GM12892 (cell line): ENCODE data around the gene TAF6.

Experiments used
- DNase-seq: peaks from one replicate; pipeline ENCODE4 v3.0.0; 2011; ENCODE audit not compliant: insufficient read length
- FAIRE-seq: peaks from 2 replicates; lab custom pipeline; 2011; peaks lifted over from hg19 to GRCh38; lab: Jason Lieb, UNC
- POLR2A ChIP-seq: IDR thresholded peaks from 2 replicates; pipeline ENCODE4 v1.6.1; 2011; ENCODE audit warnings: low read depth, low read length, control low read depth
- POLR2AphosphoS5 ChIP-seq: IDR thresholded peaks from 2 replicates; pipeline ENCODE4 v1.6.1; 2011; ENCODE audit warnings: low read depth, low read length, control low read depth
- TAF1 ChIP-seq: IDR thresholded peaks from 2 replicates; pipeline ENCODE4 v1.6.1; 2011; ENCODE audit warnings: low read depth, mild to moderate bottlenecking, control low read depth, low read length, borderline replicate concordance

The TAF6 gene

DNA sequence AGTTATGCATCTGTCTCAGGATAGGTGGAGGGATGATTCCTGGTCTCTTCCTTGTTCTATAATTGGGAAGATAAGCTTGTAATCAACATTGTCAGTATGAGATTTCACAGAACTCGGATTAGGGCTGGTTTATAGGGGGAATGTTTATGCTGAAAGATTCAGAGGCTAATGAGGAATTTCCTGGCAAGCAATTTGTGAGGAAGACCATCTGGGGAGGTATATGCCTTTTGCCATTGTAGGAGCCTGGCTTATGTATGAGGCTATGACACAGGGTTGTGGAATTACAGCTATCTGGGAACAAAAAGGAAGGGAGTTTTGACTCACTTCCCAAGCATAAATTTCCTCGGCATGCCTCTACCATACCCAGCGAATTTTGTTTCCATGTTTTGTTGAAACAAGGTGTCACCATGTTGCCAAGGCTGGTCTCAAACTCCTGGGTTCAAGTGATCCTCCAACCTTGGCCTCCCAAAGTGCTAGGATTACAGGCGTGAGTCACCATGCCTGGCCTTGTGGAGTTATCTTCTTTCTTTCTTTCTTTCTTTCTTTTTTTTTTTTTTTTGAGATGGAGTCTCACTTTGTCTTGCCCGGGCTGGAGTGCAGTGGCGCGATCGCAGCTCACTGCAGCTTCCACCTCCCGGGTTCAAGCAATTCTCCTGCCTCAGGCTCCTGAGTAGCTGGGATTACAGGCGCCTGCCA lies 32.0 kb downstream of the TAF6 start:
- no peak for FAIRE-seq
- DNase-seq: no peak
- TF ChIP-seq POLR2A: no peak
- no peak for TF ChIP-seq POLR2AphosphoS5
- TF ChIP-seq TAF1: no peak

DNA sequence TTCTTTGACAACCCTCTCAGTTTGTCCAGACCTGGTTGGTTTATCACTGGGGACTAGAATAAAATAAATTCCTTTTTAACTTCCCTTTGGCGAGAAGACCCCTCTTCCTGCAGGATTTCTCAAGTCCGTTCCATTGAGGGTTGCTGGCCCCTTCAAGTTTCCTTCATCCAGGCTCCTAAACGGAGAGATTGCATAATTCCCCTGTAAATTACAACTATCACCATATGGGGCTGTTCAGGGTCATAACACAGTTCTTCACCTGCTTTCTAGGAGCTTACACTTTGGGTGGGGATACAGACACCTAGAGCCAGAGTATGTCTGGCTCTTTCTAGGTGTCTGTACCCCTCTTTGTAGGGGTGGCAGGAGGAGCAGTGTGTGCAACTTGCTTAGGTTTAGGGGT lies 33.6 kb downstream of the TAF6 start:
- TF ChIP-seq POLR2A: no peak
- TF ChIP-seq POLR2AphosphoS5: no peak
- no peak for TF ChIP-seq TAF1
- no peak for DNase-seq
- FAIRE-seq: no peak

DNA sequence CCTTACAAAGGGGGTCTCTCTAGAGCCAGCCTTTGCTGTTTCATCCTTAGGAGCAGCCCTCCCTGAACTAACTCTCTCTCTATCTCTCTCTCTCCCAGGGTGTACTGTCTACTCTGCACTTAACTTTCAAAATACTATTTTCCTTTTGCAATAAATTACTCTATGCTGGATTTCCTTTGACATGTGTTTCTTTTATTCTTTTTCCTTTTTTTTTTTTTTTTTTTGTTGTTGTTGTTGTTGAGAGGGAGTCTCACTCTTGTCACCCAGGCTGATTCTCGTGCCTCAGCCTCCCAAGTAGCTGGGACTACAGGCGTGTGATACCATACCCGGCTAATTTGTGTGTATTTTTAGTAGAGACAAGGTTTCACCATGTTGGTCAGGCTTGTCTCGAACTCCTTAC lies 36.2 kb downstream of the TAF6 start:
- no peak for DNase-seq
- no peak for FAIRE-seq
- TF ChIP-seq POLR2AphosphoS5 (no peak), POLR2A (no peak), TAF1 (no peak)

DNA sequence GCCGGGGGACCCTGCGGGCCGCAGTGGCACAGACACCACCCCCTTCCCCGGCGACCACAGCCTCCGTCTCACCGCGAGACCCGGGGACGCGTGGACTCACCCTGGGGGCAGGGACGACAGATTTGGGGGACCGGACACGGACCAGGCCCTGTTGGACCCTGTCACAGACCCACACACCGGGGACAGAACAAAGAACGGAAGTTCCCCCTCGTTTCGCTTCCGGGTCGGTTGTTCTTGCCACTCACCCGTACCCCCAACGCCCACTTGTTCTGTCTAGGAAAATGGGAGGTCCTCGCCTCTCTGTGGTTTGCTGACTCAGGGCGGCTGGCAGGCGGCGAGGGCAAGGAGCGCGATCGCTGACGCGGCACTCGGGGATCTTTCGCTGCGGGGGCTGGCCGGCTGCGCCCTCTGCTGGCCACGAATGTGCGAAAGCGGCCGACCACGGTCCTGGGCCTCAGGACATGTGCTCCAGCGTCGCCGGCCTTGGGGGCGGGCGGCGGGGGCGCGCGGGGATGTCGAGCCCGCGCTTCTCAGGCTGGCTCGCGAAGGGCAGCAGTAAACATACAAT lies 37.5 kb downstream of the TAF6 start, which contains the start of gene ZNF3:
Gene ZNF3, minus strand, starts transcription at position 189 of the 568 bp plus-strand sequence. CDS start 4,366 bp downstream, outside the sequence.
- FAIRE-seq: peak; percentile 99
- DNase-seq: peak; percentile 89
- TF ChIP-seq TAF1 (peak; percentile 70; the same call in 1 of the 2 replicates), POLR2A (peak; percentile 95), POLR2AphosphoS5 (peak; percentile 94)

DNA sequence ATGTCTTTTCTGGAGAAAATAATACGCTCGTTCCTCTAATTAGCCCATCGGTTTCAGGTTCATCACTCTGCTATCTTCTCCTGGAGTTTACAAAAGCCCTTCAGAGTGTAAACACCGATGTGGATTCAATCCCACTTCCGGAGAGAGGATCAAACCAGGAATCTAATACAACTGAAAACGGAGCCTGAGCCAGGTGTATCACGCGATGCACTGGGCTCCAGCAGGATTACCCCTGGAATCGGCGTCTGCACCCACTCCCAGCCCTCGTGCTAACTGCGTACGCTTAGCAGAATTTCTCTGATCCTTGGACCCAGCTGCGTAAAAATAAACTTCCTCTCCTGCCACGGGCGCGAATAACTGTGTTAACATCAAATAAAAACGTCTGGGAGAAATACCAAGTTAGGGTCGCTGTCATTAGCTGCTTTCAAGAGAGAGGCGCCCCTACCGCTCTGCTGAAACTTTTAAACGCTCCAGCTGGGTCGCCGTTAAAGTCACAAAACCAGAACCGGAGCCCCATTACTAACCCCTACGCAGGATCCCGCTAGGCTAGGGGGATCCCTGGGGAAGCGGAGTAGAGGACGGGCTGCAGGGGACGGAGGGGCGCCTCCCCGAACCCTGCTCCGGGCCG lies 38.1 kb downstream of the TAF6 start:
- DNase-seq (no peak), FAIRE-seq (no peak)
- TF ChIP-seq POLR2AphosphoS5 (no peak), POLR2A (no peak), TAF1 (no peak)

DNA sequence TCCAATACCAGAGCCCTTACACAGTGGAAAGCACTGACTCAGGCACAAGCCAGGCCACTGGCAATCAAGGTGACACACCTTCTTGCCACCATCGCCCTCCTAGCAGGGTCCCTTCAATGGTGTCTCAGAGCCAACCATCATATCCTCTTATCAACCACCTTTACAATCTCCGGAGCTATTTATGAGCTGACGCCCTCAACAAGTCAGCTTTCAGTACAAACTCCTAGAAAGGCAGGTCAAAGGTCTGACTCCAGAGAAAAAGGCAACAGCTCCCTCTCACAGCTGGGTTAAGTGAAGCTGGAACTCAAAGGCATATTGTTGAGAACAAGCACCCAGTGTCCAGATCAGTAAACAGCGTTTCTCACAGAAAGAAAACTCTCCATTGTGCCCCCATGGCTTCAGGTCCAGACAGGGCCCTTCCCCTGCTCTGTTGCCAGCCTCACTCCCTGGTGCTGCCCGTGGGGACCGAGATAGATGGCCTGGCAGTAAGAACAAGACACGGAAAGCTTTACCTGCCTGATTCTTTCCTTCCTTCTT lies 40.1 kb downstream of the TAF6 start:
- TF ChIP-seq POLR2A: no peak
- no peak for TF ChIP-seq POLR2AphosphoS5
- no peak for TF ChIP-seq TAF1
- DNase-seq (no peak), FAIRE-seq (no peak)

DNA sequence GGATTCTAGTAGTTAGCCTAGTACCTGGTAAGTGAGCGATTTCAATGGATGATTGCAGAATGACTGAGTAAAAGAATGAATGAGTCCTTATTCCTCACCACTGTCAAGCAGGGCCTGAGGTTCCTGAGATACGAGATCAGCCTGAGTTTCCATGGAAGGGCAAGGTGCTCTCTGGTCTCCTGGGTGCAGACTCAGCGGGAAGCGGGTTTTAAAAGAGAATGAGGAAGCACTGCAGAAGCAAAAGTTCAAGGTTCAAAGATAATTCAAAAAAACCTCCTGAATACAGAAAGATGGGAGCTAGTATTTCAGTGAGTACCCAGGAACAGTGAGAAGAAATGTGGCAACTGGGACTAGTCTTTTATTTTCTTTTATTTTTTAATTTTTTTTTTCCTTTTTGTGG lies 42.0 kb downstream of the TAF6 start:
- TF ChIP-seq POLR2A (no peak), TAF1 (no peak)
- DNase-seq (no peak), FAIRE-seq (no peak)

DNA sequence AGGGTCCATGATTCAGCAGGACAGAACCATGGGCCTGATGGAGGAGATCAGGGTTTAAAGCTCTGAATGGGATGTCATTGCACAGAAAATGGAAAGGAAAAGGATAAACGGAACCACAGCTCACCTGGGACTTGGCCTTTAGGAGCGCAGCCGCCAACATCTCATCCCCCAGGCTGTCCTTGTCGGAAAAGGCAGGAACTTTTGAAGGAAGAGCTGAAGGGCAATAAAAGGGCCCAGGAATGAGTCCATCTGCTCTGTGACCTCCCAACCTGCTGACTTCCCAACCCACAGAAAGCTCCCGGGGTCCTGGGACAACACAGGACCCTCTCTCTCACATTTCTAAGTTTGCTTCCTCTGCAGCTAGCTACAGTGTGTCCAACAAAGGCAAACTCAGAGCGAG lies 43.7 kb downstream of the TAF6 start:
- DNase-seq (no peak), FAIRE-seq (no peak)
- no peak for TF ChIP-seq TAF1
- no peak for TF ChIP-seq POLR2AphosphoS5
- TF ChIP-seq POLR2A: no peak

DNA sequence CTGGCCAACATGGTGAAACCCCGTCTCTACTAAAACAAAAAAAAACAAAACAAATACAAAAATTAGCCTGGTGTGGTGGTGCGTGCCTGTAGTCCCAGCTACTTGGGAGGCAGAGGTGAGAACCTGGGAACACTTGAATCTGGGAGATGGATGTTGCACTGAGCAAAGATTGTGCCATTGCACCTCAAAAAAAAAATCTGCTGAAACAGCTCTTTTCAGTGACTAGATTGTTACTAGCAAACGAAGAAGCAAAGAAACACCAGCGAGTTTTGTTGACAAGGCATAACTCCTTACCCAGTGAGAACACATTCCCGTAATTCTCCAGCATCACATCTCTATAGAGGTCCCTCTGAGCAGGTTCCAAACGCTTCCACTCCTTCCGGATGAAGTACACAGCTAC lies 44.3 kb downstream of the TAF6 start:
- no peak for DNase-seq
- TF ChIP-seq TAF1: no peak
- TF ChIP-seq POLR2A: no peak
- no peak for TF ChIP-seq POLR2AphosphoS5
- no peak for FAIRE-seq

DNA sequence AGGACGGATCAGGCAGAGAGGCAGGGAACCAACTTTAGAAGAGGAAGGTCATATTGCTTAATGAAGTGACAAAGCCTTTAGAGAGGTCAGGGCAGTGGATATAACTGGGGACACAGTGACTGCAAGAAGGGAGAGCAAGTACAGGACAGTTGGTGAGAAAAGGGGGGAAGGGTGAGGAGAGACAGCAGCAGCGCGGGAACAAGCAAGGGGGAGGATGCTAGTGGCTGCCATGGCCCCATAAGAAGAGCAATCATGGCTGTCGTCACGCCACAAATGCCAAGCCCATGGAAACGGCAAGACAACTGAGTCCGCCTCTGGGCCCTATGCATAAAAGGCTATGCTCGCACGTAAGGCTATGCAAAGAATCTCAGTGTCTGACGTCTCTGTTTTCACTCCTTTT lies 46.7 kb downstream of the TAF6 start:
- TF ChIP-seq TAF1: no peak
- no peak for TF ChIP-seq POLR2A
- TF ChIP-seq POLR2AphosphoS5: no peak
- DNase-seq: no peak
- FAIRE-seq: no peak

DNA sequence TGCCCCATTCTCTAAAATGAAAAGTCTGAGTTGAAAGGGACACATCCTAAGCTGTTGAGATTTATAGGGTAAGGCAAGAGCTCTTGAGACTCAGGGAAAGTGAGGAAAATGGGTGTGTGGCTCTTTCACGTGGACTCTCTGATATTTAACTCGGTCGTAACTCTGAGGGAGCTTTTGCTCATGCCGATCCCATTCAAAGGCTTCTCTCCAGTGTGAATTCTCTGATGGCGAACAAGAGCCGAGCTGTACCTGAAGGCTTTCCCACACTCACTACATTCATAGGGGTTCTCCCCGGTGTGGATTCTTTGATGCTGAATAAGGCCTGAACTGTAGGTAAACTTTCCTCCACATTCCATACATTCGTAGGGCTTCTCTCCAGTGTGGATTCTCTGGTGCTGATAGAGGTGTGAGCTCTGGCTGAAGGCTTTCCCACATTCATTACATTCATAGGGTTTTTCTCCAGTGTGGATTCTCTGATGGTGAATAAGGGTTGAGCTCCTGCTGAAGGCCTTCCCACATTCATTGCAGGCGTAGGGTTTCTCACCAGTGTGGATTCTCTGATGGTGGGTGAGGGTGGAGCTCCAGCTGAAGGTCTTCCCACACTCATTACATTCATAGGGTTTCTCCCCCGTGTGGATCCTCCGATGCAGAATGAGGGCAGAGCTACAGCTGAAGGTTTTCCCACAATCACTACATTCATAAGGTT lies 48.0 kb downstream of the TAF6 start:
- no peak for FAIRE-seq
- TF ChIP-seq POLR2A (peak; percentile 9), TAF1 (no peak), POLR2AphosphoS5 (peak; percentile 62)
- DNase-seq: no peak
